ENCODE measurements around the gene MAP1B. TPM values are rescaled to one million over a fixed set of nuclear protein-coding genes. Genes with fewer than 3 reads are reported as not detected.

The MAP1B gene
- total and polyA plus RNA-seq, 9 donors = 23.5 to 55.0 (median 27.8) TPM

GRCh38 chr5:72112389-72112788, 5.1 kb downstream of the MAP1B start:
- Histone ChIP-seq H3K27ac (ENCODE audit: low read length) (no peak overlapping the region), H3K4me1 (ENCODE audit: control insufficient read depth, insufficient read depth, low read length) (peaks cover 12% of the 10 kb centered on the region), H3K9me3 (replicated peaks; ENCODE audit: control insufficient read depth, low read depth, low read length) (no peaks in the 10 kb centered on the region), H3K4me3 (ENCODE audit: low read length) (no peak overlapping the region), H3K27me3 (ENCODE audit: control insufficient read depth, insufficient read depth, low read length) (peaks cover 6% of the 10 kb centered on the region), H3K36me3 (ENCODE audit: control insufficient read depth, insufficient read depth, low read length) (peaks cover under 1% of the 10 kb centered on the region)
- 67% methylated on average over 1 of the region's 1 CpG for WGBS (ENCODE audit: insufficient coverage)
- DNase-seq = no peak

GRCh38 chr5:72114629-72115028, 7.4 kb downstream of the MAP1B start:
- H3K4me1 ChIP-seq (ENCODE audit: control insufficient read depth, insufficient read depth, low read length) = peaks cover 10% of the 10 kb centered on the region
- H3K27me3 ChIP-seq (ENCODE audit: control insufficient read depth, insufficient read depth, low read length) = no peaks in the 10 kb centered on the region
- peaks cover 2% of the 10 kb centered on the region for H3K9me3 ChIP-seq (replicated peaks; ENCODE audit: control insufficient read depth, low read depth, low read length)
- no peak overlapping the region for H3K27ac ChIP-seq (ENCODE audit: low read length)
- DNase-seq = no peak
- no CpG with 5 or more reads among the region's 2 CpGs for WGBS (ENCODE audit: insufficient coverage)
- peaks cover 9% of the 10 kb centered on the region for H3K36me3 ChIP-seq (ENCODE audit: control insufficient read depth, insufficient read depth, low read length)
- no peak overlapping the region for H3K4me3 ChIP-seq (ENCODE audit: low read length)

GRCh38 chr5:72115296-72115695, 8.0 kb downstream of the MAP1B start:
- Histone ChIP-seq H3K36me3 (ENCODE audit: control insufficient read depth, insufficient read depth, low read length) (peaks cover 9% of the 10 kb centered on the region), H3K9me3 (replicated peaks; ENCODE audit: control insufficient read depth, low read depth, low read length) (peaks cover 2% of the 10 kb centered on the region), H3K4me1 (ENCODE audit: control insufficient read depth, insufficient read depth, low read length) (peaks cover 7% of the 10 kb centered on the region), H3K27ac (ENCODE audit: low read length) (no peak overlapping the region), H3K4me3 (ENCODE audit: low read length) (no peak overlapping the region), H3K27me3 (ENCODE audit: control insufficient read depth, insufficient read depth, low read length) (no peaks in the 10 kb centered on the region)
- no peak for DNase-seq

- Histone ChIP-seq H3K4me3 (ENCODE audit: low read length) (no peak overlapping the region), H3K27ac (ENCODE audit: low read length) (no peak overlapping the region), H3K9me3 (replicated peaks; ENCODE audit: control insufficient read depth, low read depth, low read length) (peaks cover 2% of the 10 kb centered on the region), H3K36me3 (ENCODE audit: control insufficient read depth, insufficient read depth, low read length) (peaks cover 9% of the 10 kb centered on the region), H3K4me1 (ENCODE audit: control insufficient read depth, insufficient read depth, low read length) (peaks cover 2% of the 10 kb centered on the region), H3K27me3 (ENCODE audit: control insufficient read depth, insufficient read depth, low read length) (no peaks in the 10 kb centered on the region)
- peak; percentile 62 for DNase-seq
These were observed 10.0 kb downstream of the MAP1B start for GRCh38 chr5:72117307-72117706.

GRCh38 chr5:72121052-72121779, 13.9 kb downstream of the MAP1B start:
- Histone ChIP-seq H3K27ac (ENCODE audit: low read length) (no peak overlapping the region), H3K9me3 (replicated peaks; ENCODE audit: control insufficient read depth, low read depth, low read length) (peaks cover 2% of the 10 kb centered on the region), H3K27me3 (ENCODE audit: control insufficient read depth, insufficient read depth, low read length) (no peaks in the 10 kb centered on the region), H3K4me3 (ENCODE audit: low read length) (no peak overlapping the region), H3K36me3 (ENCODE audit: control insufficient read depth, insufficient read depth, low read length) (peaks cover 18% of the 10 kb centered on the region), H3K4me1 (ENCODE audit: control insufficient read depth, insufficient read depth, low read length) (peaks cover 2% of the 10 kb centered on the region)
- WGBS (ENCODE audit: insufficient coverage) = 83% methylated on average over 3 of the region's 12 CpGs
- no peak for DNase-seq

- Histone ChIP-seq H3K27me3 (ENCODE audit: control insufficient read depth, insufficient read depth, low read length) (no peaks in the 10 kb centered on the region), H3K27ac (ENCODE audit: low read length) (no peak overlapping the region), H3K4me1 (ENCODE audit: control insufficient read depth, insufficient read depth, low read length) (peaks cover 4% of the 10 kb centered on the region), H3K9me3 (replicated peaks; ENCODE audit: control insufficient read depth, low read depth, low read length) (peaks cover 2% of the 10 kb centered on the region), H3K36me3 (ENCODE audit: control insufficient read depth, insufficient read depth, low read length) (peaks cover 18% of the 10 kb centered on the region), H3K4me3 (ENCODE audit: low read length) (no peak overlapping the region)
- no peak for DNase-seq
- WGBS (ENCODE audit: insufficient coverage) = 64% methylated on average over 5 of the region's 12 CpGs
These were observed 14.6 kb downstream of the MAP1B start for GRCh38 chr5:72121780-72122445.

- no CpG with 5 or more reads among the region's 3 CpGs for WGBS (ENCODE audit: insufficient coverage)
- Histone ChIP-seq H3K36me3 (ENCODE audit: control insufficient read depth, insufficient read depth, low read length) (peaks cover 15% of the 10 kb centered on the region), H3K4me3 (ENCODE audit: low read length) (no peak overlapping the region), H3K9me3 (replicated peaks; ENCODE audit: control insufficient read depth, low read depth, low read length) (peaks cover 2% of the 10 kb centered on the region), H3K4me1 (ENCODE audit: control insufficient read depth, insufficient read depth, low read length) (peaks cover 4% of the 10 kb centered on the region), H3K27me3 (ENCODE audit: control insufficient read depth, insufficient read depth, low read length) (no peaks in the 10 kb centered on the region), H3K27ac (ENCODE audit: low read length) (no peak overlapping the region)
- DNase-seq = no peak
These were observed 15.3 kb downstream of the MAP1B start for GRCh38 chr5:72122602-72123001.

- Histone ChIP-seq H3K4me3 (ENCODE audit: low read length) (no peak overlapping the region), H3K9me3 (replicated peaks; ENCODE audit: control insufficient read depth, low read depth, low read length) (peaks cover 2% of the 10 kb centered on the region), H3K36me3 (ENCODE audit: control insufficient read depth, insufficient read depth, low read length) (peaks cover 12% of the 10 kb centered on the region), H3K27ac (ENCODE audit: low read length) (no peak overlapping the region), H3K27me3 (ENCODE audit: control insufficient read depth, insufficient read depth, low read length) (no peaks in the 10 kb centered on the region), H3K4me1 (ENCODE audit: control insufficient read depth, insufficient read depth, low read length) (peaks cover 4% of the 10 kb centered on the region)
- WGBS (ENCODE audit: insufficient coverage) = 100% methylated on average over 2 of the region's 9 CpGs
- no peak for DNase-seq
These were observed 16.6 kb downstream of the MAP1B start for GRCh38 chr5:72123764-72124376.

GRCh38 chr5:72125271-72125940, 18.1 kb downstream of the MAP1B start:
- no CpG with 5 or more reads among the region's 1 CpG for WGBS (ENCODE audit: insufficient coverage)
- peaks cover 9% of the 10 kb centered on the region for H3K36me3 ChIP-seq (ENCODE audit: control insufficient read depth, insufficient read depth, low read length)
- DNase-seq = no peak
- H3K27me3 ChIP-seq (ENCODE audit: control insufficient read depth, insufficient read depth, low read length) = no peaks in the 10 kb centered on the region
- H3K4me1 ChIP-seq (ENCODE audit: control insufficient read depth, insufficient read depth, low read length) = peaks cover 4% of the 10 kb centered on the region
- no peak overlapping the region for H3K27ac ChIP-seq (ENCODE audit: low read length)
- H3K4me3 ChIP-seq (ENCODE audit: low read length) = no peak overlapping the region
- H3K9me3 ChIP-seq (replicated peaks; ENCODE audit: control insufficient read depth, low read depth, low read length) = no peaks in the 10 kb centered on the region
